Raji (cell line): ENCODE measurements around the gene NEK1.

ENCODE experiments used
- POLR2A ChIP-seq: IDR thresholded peaks from 2 replicates; pipeline ENCODE4 v1.6.1; 2011; ENCODE audit warnings: low read depth, low read length, control low read depth; ENCODE audit not compliant: insufficient read depth

NEK1 gene

DNA sequence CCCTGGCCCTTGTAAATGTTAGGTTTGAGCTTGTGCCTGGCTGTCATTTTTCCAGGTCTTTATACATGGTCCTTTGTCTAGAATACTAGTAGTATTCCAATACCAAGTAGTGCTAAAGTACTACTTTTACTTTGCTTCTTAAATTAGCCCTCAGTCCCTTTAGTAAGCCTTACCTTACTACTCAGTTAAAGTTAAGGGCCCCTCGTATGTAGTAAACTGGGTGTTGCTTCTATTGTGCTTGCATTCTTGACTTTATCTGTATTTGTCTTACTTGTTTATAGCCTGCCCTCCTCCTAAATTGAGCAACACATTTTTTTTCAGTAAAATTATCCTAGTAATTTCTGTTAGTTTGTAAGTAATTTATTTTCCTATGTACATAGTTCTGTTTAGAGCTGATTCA is 33.2 kb upstream of the NEK1 start:
- no peak for TF ChIP-seq POLR2A

DNA sequence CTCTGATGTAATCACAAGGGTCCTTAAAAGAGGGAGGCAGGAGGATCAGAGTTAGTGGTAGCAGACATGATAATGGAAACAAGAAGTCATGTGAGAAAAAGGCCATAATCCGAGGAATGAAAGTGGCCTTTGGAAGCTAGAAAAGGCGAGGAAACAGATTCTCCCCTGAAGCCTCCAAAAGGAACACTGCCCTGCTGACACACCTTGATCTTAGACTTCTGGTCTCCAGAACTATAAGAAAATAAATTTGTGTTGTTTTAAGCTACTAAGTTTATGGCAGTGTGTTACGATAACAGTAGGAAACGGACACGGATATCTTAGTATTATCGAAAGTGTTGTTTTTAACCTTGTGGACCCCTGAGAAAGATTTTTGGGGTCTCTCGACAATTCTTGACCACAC is 32.4 kb upstream of the NEK1 start:
- no peak for TF ChIP-seq POLR2A

DNA sequence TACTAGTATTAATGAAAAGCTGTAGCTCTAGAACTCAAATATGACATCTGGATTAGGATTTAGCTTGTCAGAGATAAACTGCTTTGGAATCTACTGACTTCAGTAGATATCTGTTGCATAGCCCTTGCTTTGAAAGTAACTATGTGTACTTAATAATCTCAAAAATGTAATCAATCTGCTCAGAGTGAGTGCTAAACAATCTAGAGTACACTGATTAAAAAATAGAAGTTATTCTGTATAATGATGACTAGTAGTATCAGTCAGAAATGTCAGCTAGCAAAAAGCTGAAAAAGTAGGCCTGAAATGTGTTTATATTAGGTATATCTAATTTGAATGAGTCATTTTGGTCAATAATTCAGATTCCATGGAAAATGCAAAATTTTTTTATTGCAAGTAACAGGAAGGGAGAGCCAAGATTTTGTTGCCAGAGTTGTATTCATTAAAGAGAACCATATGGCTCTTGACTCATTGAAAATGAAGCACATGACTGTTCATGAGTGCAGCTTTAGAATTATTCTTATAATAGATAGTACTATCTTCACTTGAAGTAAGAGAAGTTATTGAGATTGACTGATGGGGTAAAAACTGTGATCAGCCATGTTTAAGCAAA is 28.0 kb upstream of the NEK1 start:
- no peak for TF ChIP-seq POLR2A

DNA sequence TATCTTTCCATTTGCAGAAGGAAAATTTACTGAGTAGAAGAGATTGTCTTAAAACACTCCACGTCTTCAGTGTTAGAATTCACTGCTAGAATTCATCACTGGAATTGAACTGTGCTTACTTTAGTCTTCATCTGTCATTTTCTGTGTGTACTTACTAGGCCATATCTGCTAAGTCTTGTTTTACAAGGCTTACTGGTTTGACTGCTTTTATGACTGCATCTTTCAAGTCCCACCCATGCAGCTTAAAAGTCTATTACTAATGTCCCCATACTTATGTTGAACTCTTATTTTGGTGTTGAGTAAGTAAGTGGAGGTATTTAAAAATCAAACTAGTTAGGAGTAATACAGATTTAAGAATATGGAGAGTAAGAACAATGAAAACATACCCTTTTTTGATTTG is 22.6 kb upstream of the NEK1 start:
- no peak for TF ChIP-seq POLR2A

DNA sequence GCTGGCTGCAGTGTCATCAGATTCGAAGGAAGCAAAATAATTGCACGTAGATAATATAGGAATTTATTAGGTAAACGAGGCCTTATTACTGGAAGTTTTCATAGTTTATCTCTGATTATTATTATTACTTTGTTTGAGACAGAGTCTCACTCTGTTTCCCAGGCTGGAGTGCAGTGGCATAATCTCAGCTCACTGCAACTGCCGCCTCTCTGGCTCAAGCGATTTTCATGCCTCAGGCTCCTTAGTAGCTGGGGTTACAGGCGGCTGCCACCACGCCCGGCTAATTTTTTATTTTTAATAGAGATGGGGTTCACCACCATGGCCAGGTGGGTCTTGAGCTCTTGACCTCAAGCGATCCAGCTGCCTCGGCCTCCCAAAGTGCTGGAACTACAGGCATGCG is 20.5 kb upstream of the NEK1 start:
- TF ChIP-seq POLR2A = no peak

DNA sequence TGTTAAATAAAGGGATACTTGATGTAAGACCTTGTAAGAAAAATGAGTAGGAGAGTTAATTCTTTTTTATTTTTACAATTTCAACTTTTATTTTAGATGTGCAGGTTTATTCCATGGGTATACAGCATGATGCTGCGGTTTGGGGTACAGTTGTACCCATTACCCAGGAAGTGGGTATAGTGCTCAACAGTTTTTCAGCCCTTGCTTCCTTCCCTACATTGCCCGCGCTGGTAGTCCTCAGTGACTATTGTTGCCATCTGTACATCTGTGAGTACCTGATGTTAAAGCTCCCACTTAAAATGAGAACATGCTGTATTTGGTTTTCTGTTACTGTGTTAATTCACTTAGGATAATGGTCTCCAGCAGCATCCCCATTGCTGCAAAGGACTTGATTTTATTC is 17.7 kb upstream of the NEK1 start:
- no peak for TF ChIP-seq POLR2A

DNA sequence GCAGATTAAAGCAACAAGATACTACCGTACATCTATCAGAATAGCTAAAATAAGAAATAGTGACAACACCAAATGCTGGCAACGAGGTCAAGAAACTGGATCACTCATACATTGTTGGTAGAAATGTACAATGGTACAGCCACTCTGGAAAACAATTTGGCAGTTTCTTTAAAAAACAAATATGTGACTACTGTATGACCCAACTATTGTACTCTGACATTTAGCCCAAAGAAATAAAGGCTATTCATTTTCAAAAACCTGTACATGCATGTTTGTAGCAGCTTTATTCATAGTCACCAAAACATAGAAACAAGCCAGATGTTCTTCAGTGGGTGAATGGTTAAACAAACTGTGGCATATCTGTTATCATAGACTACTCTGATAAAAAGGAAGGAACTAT is 16.2 kb upstream of the NEK1 start:
- TF ChIP-seq POLR2A = no peak

DNA sequence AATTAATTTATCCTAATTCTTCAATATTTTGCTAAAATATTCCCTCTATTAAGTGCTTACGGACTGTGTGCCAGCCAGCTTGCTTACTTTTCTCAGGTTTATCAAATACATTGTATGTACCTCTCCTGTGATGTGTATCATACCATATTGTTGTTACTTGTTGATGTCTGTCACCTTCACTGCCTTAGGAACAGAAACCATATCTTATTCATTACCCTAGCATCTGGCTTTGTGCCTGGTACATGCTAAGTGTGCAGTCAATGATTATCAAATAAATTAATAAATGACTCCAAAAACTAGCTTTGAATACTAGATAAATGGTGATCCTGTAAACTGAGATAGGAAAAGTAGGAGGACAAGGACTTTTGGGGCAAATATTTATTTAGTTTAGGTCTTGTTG is 14.9 kb upstream of the NEK1 start:
- no peak for TF ChIP-seq POLR2A

DNA sequence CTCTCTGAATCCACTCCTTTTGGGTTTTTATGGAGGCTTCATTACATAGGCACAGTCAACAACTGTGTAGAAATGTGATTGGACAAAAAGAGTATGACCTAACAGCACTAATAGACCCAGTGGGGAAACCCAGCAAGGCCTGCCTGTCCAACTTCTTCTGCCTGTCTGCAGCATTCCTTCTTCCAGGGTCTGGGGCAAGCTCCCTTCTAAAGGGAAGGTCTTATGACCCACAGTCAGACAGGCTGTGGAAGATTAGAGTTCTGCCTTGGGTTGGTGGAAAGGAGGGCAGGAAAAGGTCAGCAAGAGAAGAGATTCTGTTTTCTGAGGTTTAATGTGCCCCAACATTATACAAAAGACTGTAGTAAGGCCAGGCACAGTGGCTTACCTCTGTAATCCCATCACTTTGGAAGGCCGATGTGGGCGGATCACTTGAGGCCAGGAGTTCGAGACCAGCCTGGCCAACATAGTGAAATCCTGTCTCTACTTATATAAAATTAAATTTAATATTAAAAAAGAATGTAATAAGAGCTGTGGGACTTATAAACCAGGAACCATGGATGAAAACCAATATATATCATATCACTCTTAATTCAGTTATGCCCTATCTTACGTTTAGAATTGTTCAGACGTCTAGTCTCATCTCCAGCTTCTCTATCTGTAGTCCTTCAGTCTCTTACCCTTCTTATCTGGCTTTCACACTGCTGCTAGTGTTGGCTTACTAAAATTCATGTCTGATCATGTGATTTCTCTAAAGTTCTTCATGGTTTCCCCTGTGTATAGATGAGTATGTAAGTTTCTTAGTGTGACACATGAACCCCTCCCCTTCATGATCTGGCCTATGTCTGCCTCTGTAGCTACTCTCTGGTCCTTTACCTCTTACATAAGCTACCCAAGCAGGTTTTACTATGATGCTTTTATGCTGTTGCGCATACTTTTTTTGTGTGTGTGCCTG is 14.2 kb upstream of the NEK1 start:
- no peak for TF ChIP-seq POLR2A

DNA sequence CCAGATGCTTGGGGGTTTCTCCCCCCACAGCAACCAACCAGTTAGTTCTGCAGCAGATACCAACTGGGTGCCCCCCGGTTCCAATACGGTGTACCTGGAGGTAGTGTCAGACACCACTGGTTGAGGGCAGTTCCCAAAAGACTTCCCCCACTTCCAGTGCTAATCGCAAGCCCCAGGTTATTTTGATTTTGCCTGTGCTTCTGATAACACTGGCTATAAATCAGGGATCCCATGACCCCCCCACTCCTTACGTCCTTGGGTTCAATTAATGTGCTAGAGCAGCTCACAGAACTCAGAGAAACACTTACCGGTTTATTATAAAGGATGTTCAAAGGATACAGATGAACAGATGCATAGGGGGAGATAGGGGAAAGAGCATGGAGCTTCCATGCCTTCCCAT is 13.5 kb upstream of the NEK1 start:
- no peak for TF ChIP-seq POLR2A

DNA sequence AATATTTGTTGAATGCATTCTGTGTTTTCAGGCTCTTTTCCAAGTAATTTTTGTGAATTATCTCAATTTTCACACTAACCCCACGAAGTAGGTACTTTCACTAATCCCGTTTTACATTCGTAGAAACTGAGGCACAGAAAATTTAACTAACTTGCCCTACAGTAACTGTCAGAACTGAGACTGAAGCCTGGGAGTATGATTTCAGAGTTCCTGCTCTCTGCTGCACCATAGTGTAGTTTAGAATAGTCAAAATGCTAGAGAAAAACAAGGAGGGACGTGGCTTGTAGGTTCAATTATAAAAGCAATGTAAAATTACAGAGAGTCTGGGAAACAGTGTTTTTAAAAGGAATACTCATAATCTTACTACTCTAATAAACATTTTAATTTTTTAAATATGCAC is 10.2 kb upstream of the NEK1 start:
- no peak for TF ChIP-seq POLR2A

DNA sequence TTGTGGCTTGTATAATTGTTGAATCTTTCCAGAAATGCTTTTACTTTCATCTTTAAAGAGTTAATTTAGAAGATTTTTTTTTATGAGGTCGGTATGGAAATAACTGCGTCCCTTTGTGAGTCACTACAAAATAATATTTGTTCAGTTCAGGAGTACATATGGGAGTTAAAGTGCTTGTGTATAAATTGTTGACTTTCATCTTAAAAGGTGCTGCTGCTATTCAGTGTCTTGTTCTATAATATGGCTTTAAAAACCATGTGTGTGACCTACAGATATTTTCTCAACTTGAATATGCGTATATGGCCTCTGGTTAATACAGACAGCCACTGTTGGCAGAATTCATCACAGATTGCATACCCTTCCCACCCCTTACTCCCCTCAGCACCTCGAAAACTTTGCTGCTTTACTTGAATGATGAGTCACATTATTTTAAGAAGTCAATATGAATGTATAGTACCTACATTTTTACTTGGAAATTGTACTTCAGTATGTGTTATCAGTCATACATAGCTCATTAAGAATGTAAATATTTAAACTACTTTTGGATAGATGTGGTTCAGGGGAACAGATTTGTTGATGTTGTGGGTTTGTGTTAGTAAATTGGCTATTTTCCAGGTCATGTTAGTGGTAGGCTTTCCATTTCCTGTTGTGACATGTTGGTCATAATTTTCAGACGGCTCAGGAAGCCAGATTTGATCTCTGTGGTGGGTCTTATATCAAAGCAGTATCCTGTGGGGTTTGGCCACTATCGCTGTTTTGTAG is 9.5 kb upstream of the NEK1 start:
- TF ChIP-seq POLR2A = no peak

DNA sequence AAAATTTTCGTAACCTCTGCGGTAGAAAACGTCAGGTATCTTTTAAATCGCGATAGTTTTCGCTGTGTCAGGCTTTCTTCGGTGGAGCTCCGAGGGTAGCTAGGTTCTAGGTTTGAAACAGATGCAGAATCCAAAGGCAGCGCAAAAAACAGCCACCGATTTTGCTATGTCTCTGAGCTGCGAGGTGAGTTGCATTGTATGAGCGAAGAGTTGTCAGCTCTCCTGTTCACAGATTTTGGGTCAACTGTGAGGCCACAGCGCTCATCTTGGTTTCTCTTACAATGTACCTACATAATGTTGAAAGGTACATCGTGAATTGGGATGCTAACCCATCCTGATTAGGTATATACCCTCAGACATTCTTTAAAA is 8.5 kb upstream of the NEK1 start:
- no peak for TF ChIP-seq POLR2A

DNA sequence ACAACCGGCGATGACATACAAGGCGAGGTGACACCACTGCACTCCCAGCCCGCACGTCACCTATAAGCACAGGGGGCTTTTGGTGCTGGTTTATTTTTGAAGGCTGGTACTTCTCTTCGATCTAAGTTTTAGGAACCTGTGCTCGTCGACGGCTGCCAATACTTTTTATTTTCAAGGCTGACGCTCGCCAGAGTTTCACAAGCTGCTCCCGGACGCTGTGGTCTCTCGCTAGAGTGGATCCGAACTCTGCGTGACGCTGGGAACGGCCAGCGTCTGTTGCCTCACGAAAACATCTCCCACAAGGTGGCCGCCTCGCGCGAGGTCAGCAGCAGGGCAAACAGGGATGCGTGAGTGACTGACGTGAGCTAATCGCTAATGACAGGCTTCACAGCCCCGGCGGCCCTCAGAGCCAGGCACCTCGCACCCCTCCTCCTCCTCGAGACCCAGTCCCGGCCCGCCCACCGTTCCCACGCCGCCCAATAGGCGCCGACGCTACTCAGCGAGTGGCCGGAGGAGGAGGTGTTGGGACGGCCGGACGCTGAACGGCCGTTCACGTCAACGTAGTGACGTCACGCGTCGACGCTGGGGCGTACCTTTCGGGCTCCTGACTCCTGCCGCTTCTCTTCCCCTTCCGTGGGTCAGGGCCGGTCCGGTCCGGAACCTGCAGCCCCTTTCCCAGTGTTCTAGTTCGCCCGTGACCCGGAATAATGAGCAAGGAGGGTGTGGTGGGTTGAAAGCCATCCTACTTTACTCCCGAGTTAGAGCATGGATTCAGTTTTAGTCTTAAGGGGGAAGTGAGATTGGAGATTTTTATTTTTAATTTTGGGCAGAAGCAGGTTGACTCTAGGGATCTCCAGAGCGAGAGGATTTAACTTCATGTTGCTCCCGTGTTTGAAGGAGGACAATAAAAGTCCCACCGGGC is 7.8 kb upstream of the NEK1 start, which contains the start of gene CLCN3:
CLCN3 (plus strand) TSS at position 621 of the 922 bp plus-strand sequence. CDS start 15,351 bp downstream, outside the sequence.
- peak; percentile 91 for TF ChIP-seq POLR2A

DNA sequence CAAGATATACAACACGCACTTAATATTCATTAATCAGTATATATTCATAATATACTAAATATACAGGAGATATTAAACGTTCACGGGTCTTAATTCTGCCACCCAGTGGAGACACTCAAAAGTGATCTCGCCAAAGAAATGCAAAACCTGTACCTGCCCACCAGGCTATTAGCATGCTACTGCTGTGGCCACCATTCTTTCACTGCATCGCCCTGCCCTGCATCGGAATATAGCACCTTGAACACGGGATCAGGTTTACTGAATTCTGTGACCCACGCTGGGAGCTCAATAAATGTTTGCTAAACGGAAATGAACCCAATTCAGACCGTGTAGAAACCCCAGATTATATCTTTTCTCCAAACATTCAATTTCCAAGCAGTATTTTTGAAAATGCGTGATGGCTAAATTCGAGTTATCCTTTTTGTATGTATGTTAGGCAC is 7.2 kb upstream of the NEK1 start:
- peak; percentile 56; the same call in 1 of the 2 replicates for TF ChIP-seq POLR2A
